ENCODE results near the gene ZNF761.
"Not testable (repeated sequence)": the region's sequence is repeated elsewhere in the genome, so short reads cannot be mapped to it uniquely, and the experiment has no call there.

ZNF761 gene

GRCh38 chr19:53431399-53432087, at the start of gene ZNF761:
Gene ZNF761, plus strand, starts transcription at chr19:53431984. Its CDS starts 15,285 bp downstream, at chr19:53447269.
- DNase-seq, result peak; percentile 93

- no peak for DNase-seq
Observed at GRCh38 chr19:53388168-53388567, 43.6 kb upstream of the ZNF761 start.

GRCh38 chr19:53388904-53389303, 42.9 kb upstream of the ZNF761 start:
- DNase-seq, result no peak

DNA sequence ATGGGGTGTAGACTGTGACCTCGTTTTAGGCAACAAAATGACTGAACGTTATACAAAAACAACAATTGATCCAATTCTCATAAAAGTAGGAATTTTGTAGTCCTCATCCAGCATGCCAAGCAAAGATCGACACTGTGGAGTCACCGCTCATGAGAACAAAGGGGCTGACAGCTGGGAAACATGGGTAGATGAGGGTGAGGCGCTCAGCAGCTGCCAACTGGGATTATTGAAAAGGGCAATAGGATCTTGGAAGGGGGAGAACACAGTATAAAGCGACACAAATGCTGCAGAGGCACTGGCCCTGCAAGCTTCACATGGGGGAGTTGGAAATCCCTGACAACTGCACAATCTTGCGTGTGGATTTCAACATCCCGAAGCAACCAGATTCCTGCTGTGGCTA, 42.2 kb upstream of the ZNF761 start:
- DNase-seq, result no peak

DNA sequence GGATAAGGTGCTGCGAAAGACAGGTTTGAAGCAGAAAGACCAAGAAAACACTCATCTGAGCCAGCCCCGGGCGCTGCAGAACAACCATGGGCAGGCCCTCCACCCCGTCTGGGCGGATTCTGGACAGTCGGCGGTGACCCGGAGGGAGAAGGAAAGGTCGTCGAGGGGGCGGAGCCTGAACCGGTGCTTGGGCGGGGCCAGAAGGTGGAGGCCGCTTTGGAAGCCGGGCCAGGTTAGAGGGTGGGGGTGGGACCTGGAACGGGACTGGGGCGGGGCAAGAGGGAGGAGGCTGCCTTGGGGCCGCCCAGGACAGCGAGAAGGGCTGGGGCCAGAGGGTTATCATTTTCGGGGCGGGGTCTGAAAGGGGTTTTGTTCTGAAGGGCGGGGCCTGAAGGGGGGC, 41.8 kb upstream of the ZNF761 start:
- DNase-seq, result no peak

DNA sequence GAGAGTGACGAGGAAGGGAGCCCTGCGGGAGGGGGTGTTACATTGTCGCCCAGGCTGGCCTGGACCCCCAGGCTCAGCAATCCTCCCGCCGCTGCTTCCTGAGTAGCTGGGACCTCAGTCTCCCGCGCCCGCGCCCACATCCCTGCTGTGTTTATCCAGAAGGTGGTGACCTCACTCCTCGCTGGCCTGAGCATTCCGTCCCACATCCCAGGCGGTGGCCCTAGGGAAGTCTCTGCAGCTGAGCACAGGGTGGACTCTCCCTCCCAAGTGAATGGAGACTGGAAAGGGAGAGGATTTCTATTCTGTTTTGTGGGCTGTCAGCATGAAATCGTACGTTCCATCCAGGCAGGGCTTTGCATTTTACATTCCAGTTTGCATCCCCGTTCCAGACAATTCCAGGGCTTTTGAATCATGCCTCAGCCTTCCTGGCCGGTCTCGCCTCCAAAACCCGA, 37.2 kb upstream of the ZNF761 start:
- no peak for DNase-seq

DNA sequence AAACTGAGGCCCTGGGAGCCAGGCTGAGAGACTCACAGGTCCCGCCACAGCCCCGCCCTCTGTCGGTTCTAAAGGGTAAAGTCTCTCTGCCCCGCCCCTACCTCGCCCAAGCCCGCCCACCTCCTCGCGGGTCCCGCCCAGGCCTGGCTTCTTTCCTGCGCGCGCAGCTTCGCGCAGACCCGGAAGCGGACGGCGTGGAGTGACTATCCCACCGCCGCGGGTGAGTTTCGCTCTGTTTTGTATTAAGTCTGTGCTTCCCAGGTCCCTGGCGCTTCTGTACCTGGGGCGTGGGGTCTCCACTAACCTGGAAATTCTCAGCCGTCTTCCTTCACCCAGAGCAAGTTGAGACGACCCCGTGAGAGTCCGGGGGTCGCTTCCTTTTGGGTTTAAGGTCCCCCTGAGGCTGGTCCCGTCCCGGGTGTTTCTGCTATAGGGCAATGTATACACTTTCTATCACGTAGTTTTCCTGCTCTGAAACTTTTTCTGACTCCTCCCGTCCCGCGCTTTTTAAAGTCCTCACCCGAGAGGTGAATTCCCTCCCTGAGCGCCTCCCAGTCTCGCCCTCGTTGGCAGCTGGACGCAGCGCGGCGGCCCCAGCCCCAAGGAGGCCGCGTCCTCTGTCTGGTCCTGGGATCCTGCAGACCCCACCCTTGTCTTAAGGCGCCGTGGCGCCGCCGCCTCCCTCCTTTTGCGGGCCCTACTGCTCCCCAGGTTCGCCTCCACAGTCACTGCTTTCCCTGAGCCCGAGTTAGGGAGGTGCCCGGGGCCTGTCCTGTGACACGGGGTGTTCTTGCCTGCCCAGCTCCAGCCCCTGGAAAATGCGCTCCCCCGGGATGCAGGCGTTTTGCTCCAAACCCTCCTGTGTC, 36.6 kb upstream of the ZNF761 start, which contains the start of gene ZNF765:
Gene ZNF765 (plus strand): TSS at position 176 of the 866 bp plus-strand sequence. CDS start 2,867 bp downstream, outside the sequence.
- DNase-seq, result peak; percentile 86

GRCh38 chr19:53395840-53396524, 35.8 kb upstream of the ZNF761 start:
- peak; percentile 3 for DNase-seq

GRCh38 chr19:53396525-53396868, 35.3 kb upstream of the ZNF761 start:
- DNase-seq, result no peak

DNA sequence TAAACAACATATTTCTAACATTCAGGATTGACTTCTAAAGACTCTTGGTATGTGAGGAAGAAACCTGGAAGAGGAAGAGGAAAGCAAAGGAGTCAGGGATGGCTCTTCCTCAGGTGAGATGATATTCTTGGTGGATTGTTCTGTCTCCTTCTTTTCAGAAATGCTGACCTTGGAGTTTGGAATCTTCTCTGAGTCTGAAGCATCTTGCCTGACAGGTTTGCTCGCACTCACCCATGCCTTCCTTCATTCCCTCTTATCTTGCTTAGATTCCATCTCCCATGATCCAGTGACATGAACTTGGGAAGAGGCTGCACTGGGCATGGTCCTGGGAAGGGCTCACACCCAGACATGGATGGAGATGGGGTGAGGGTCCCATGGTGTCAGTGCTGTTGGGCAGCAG, 33.9 kb upstream of the ZNF761 start:
- DNase-seq, result not testable (repeated sequence)

DNA sequence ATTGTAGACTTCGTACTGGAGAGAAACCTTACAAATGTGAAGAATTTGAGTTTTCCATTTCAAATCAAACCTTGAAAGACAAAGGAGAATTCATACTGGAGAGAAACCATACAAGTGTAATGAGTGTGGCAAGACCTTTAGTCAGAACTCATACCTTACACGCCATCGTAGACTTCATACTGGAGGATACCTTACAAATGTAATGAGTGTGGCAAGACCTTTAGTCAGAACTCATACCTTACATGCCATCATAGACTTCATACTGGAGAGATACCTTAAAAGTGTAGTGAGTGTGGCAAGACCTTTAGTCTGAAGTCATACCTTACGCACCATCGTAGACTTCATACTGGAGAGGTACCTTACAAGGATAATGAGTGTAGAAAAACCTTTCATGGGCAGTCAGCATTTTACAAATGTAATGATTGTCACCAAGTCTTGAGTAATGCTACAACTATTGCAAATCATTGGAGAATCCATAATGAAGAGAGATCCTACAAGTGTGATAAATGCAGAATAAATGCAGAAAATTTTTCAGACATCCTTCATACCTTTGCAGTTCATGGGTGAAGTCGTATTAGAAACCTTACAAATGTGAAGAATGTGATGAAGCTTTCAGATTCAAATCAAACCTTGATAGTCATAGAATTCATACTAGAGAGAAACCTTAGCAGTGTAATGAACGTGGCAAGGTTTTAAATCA, 22.1 kb upstream of the ZNF761 start:
- no peak for DNase-seq

DNA sequence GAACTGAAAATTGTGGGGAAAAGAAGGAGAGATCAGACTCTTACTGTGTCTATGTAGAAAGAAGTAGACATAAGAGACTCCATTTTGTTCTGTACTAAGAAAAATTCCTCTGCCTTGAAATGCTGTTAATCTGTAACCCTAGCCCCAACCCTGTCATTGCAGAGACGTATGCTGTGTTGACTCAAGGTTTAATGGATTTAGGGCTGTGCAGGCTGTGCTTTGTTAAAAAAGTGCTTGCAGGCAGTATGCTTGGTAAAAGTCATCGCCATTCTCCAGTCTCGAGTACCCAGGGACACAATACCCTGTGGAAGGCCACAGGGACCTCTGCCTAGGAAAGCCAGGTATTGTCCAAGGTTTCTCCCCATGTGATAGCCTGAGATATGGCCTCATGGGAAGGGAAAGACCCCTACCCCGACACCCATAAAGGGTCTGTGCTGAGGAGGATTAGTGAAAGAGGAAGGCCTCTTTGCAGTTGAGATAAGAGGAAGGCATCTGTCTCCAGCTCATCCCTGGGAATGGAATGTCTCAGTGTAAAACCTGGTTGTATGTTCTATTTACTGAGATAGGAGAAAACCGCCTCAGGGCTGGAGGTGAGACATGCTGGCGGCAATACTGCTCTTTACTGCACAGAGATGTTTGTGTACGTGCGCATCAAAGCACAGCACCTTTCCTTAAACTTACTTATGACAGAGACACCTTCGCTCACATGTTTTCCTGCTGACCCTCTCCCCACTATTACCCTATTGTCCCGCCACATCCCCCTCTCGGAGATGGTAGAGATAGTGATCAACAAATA, 11.1 kb upstream of the ZNF761 start:
- not testable (repeated sequence) for DNase-seq

- no peak for DNase-seq
Observed at GRCh38 chr19:53422551-53422950, 9.2 kb upstream of the ZNF761 start.

GRCh38 chr19:53423074-53423473, 8.7 kb upstream of the ZNF761 start:
- not testable (repeated sequence) for DNase-seq

DNA sequence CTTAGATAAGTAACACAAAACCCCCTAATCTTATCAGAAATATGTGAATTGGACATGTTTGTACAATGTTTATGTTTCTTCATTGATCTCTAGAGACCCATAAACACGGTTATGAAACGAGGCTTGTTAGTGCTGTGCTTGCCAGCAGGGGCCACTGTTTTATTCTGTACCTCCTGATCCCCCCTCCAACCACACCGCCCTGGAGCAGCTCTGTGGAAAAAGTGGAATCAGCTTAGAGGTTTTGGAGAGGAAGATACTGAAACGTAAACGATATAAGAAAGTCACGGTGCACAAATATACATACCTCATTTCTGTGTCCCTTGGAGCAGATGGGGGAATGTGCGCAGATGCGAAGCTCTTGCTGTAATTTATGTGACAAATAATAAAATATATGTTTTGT, 8.1 kb upstream of the ZNF761 start:
- peak; percentile 20 for DNase-seq

GRCh38 chr19:53424968-53425597, 6.7 kb upstream of the ZNF761 start:
- no peak for DNase-seq

DNA sequence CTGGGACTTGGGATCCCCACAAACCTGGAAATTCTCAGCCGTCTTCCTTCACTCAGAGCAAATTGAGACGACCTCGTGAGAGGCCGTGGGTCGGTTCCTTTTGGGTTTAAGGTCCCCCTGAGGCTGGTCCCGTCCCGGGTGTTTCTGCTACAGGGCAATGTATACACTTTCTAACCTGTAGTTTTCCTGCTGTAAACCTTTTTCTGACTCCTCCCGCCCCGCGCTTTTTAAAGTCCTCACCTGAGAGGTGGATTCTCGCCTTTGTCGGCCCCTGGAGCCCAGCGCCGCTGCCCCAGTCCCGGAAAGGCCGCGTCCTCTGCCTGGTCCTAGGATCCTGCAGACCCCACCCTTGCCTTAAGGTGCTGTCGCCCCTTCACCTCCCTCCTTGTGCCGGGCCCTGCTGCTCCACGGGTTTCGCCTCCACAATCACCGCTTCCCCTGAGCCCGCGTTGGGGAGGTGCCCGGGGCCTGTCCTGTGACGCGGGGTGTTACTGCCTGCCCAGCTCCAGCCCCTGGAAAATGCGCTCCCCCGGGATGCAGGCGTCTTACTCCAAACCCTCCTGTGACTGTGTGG, 391 bp downstream of the ZNF761 start:
- DNase-seq, result no peak

- not testable (repeated sequence) for DNase-seq
Observed at GRCh38 chr19:53443809-53444208, 12.0 kb downstream of the ZNF761 start.

DNA sequence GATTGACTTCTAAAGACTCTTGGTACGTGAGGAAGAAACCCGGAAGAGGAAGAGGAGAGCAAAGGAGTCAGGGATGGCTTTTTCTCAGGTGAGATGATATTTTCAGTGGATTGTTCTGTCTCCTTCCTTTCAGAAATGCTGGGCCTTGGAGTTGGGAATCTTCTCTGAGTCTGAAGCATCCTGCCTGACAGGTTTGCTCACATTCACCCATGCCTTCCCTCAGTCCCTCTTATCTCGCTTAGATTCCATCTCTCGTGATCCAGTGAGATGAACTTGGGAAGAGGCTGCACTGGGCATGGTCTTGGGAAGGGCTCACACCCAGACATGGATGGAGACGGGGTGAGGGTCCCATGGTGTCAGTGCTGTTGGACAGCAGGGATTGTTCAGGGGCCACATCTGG, 15.4 kb downstream of the ZNF761 start:
- DNase-seq, result not testable (repeated sequence)

GRCh38 chr19:53455828-53456227, 24.0 kb downstream of the ZNF761 start:
- no peak for DNase-seq

DNA sequence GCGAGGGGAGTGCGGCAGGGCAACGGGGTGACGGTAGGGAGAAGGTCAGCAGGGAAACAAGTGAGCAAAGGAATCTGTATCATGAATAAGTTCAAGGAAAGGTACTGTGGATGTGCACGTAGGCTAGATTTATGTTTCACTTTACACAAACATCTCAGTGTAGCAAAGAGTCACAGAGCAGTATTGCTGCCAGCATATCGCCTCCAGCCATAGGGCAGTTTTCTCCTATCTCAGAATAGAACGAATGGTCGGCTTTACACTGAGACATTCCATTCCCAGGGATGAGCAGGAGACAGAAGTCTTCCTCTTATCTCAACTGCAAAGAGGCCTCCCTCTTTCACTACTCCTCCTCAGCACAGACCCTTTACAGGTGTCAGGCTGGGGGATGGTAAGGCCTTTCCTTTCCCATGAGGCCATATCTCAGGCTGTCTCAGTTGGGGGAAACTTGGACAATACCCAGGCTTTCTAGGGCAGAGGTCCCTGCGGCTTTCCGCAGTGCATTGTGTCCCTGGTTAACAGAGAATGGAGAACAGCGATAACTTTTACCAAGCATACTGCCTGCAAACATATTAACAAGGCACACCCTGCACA, 28.4 kb downstream of the ZNF761 start:
- DNase-seq, result not testable (repeated sequence)
